ENCODE measurements around the gene SLC25A3.
"Not testable (repeated sequence)": the region's sequence is repeated elsewhere in the genome, so short reads cannot be mapped to it uniquely, and the experiment has no call there.

SLC25A3 gene

GRCh38 chr12:98638009-98638408, 44.5 kb downstream of the SLC25A3 start:
- TF ChIP-seq EZH2phosphoT487 (IDR thresholded peaks at IDR 0.05; ENCODE audit: borderline replicate concordance) (no peak), CTCF (conservative IDR thresholded peaks at IDR 0.05; ENCODE audit: low read length) (no peak)
- Histone ChIP-seq H3K36me3 (ENCODE audit: insufficient read depth, low read length) (peaks cover 3% of the 10 kb centered on the region; the same call in 1 of the 2 replicates), H3K9me2 (replicated peaks; ENCODE audit: low read depth, low read length) (no peaks in the 10 kb centered on the region), H3F3A (ENCODE audit: low read depth) (no peaks in the 10 kb centered on the region), H3K4me3 (ENCODE audit: low read length, poor library complexity, severe bottlenecking) (no peak overlapping the region), H3K9ac (ENCODE audit: low read depth, low read length, poor library complexity, severe bottlenecking) (no peak overlapping the region), H3K27me3 (ENCODE audit: insufficient read depth, low read length, poor library complexity, severe bottlenecking) (no peaks in the 10 kb centered on the region), H3K79me2 (ENCODE audit: insufficient read depth, low read length) (peaks cover 85% of the 10 kb centered on the region), H3K9me3 (ENCODE audit: insufficient read depth, low read depth, low read length) (no peaks in the 10 kb centered on the region), H4K20me1 (ENCODE audit: insufficient read depth, low read length, poor library complexity, severe bottlenecking) (peaks cover 26% of the 10 kb centered on the region), H3K4me2 (ENCODE audit: low read depth, low read length, poor library complexity, severe bottlenecking) (peak overlapping the region; percentile 75), H3K4me1 (ENCODE audit: insufficient read depth, low read length, poor library complexity, severe bottlenecking) (peaks cover 18% of the 10 kb centered on the region), H2AFZ (ENCODE audit: low read length) (no peak overlapping the region)

GRCh38 chr12:98639491-98639890, 46.0 kb downstream of the SLC25A3 start:
- peaks cover 92% of the 10 kb centered on the region for H3K79me2 ChIP-seq (ENCODE audit: insufficient read depth, low read length)
- peak overlapping the region; percentile 75 for H3K4me2 ChIP-seq (ENCODE audit: low read depth, low read length, poor library complexity, severe bottlenecking)
- no peaks in the 10 kb centered on the region for H3K36me3 ChIP-seq (ENCODE audit: insufficient read depth, low read length)
- H3F3A ChIP-seq (ENCODE audit: low read depth): no peaks in the 10 kb centered on the region
- no peak overlapping the region for H3K9ac ChIP-seq (ENCODE audit: low read depth, low read length, poor library complexity, severe bottlenecking)
- H3K27me3 ChIP-seq (ENCODE audit: insufficient read depth, low read length, poor library complexity, severe bottlenecking): no peaks in the 10 kb centered on the region
- peaks cover 21% of the 10 kb centered on the region for H3K4me1 ChIP-seq (ENCODE audit: insufficient read depth, low read length, poor library complexity, severe bottlenecking)
- H3K9me2 ChIP-seq (replicated peaks; ENCODE audit: low read depth, low read length): no peaks in the 10 kb centered on the region
- H3K4me3 ChIP-seq (ENCODE audit: low read length, poor library complexity, severe bottlenecking): peak overlapping the region; percentile 2
- H4K20me1 ChIP-seq (ENCODE audit: insufficient read depth, low read length, poor library complexity, severe bottlenecking): peaks cover 32% of the 10 kb centered on the region
- H2AFZ ChIP-seq (ENCODE audit: low read length): no peak overlapping the region
- no peaks in the 10 kb centered on the region for H3K9me3 ChIP-seq (ENCODE audit: insufficient read depth, low read depth, low read length)
- TF ChIP-seq CTCF (conservative IDR thresholded peaks at IDR 0.05; ENCODE audit: low read length) (no peak), EZH2phosphoT487 (IDR thresholded peaks at IDR 0.05; ENCODE audit: borderline replicate concordance) (no peak)

DNA sequence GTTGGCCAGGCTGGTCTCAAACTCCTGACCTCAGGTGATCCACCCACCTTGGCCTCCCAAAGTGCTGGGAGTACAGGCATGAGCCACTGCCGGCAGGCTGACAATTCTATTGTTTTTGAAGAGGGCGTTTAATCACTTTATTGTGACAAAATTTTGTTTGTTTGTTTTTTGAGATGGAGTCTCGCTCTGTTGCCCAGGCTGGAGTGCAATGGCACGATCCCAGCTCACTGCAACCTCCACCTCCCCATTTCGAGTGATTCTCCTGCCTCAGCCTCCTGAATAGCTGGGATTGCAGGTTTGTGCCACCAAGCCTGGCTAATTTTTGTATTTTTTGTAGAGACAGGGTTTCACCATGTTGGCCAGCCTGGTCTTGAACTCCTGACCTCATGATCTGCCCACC, 49.3 kb downstream of the SLC25A3 start:
- peaks cover 30% of the 10 kb centered on the region for H3K4me1 ChIP-seq (ENCODE audit: insufficient read depth, low read length, poor library complexity, severe bottlenecking)
- not testable (repeated sequence) for H3K36me3 ChIP-seq (ENCODE audit: insufficient read depth, low read length); H3F3A ChIP-seq (ENCODE audit: low read depth); H2AFZ ChIP-seq (ENCODE audit: low read length); H3K27me3 ChIP-seq (ENCODE audit: insufficient read depth, low read length, poor library complexity, severe bottlenecking); H3K9me3 ChIP-seq (ENCODE audit: insufficient read depth, low read depth, low read length); H3K9me2 ChIP-seq (replicated peaks; ENCODE audit: low read depth, low read length)
- peaks cover 33% of the 10 kb centered on the region for H4K20me1 ChIP-seq (ENCODE audit: insufficient read depth, low read length, poor library complexity, severe bottlenecking)
- H3K9ac ChIP-seq (ENCODE audit: low read depth, low read length, poor library complexity, severe bottlenecking): peak overlapping the region; percentile 97
- peak overlapping the region; percentile 92 for H3K4me3 ChIP-seq (ENCODE audit: low read length, poor library complexity, severe bottlenecking)
- peaks cover 93% of the 10 kb centered on the region for H3K79me2 ChIP-seq (ENCODE audit: insufficient read depth, low read length)
- peak overlapping the region; percentile 75 for H3K4me2 ChIP-seq (ENCODE audit: low read depth, low read length, poor library complexity, severe bottlenecking)

GRCh38 chr12:98644433-98644711, 50.9 kb downstream of the SLC25A3 start:
- H4K20me1 ChIP-seq (ENCODE audit: insufficient read depth, low read length, poor library complexity, severe bottlenecking): peaks cover 26% of the 10 kb centered on the region
- H3K9me3 ChIP-seq (ENCODE audit: insufficient read depth, low read depth, low read length): no peaks in the 10 kb centered on the region
- H3K4me3 ChIP-seq (ENCODE audit: low read length, poor library complexity, severe bottlenecking): peak overlapping the region; percentile 92
- peak overlapping the region; percentile 97 for H3K9ac ChIP-seq (ENCODE audit: low read depth, low read length, poor library complexity, severe bottlenecking)
- peak overlapping the region; percentile 81 for H2AFZ ChIP-seq (ENCODE audit: low read length)
- H3K27me3 ChIP-seq (ENCODE audit: insufficient read depth, low read length, poor library complexity, severe bottlenecking): no peaks in the 10 kb centered on the region
- peak overlapping the region; percentile 75 for H3K4me2 ChIP-seq (ENCODE audit: low read depth, low read length, poor library complexity, severe bottlenecking)
- H3K79me2 ChIP-seq (ENCODE audit: insufficient read depth, low read length): peaks cover 84% of the 10 kb centered on the region
- no peaks in the 10 kb centered on the region for H3K9me2 ChIP-seq (replicated peaks; ENCODE audit: low read depth, low read length)
- H3F3A ChIP-seq (ENCODE audit: low read depth): no peaks in the 10 kb centered on the region
- H3K4me1 ChIP-seq (ENCODE audit: insufficient read depth, low read length, poor library complexity, severe bottlenecking): peaks cover 42% of the 10 kb centered on the region
- TF ChIP-seq CTCF (conservative IDR thresholded peaks at IDR 0.05; ENCODE audit: low read length): peak; percentile 19; the same call in 1 of the 2 replicates
- TF ChIP-seq EZH2phosphoT487 (IDR thresholded peaks at IDR 0.05; ENCODE audit: borderline replicate concordance): no peak
- H3K36me3 ChIP-seq (ENCODE audit: insufficient read depth, low read length): no peaks in the 10 kb centered on the region
